ENCODE results near the gene ITPA. TPM values are rescaled to one million over a fixed set of nuclear protein-coding genes. Genes with fewer than 3 reads are reported as not detected.
A peak's percentile ranks its signal among the peaks of the same experiment; 100 is the strongest.

The ITPA gene
- total and polyA plus RNA-seq, 2 of the 13 experiments (the other 11 are each of a cell fraction or from before 2014, with no cell fraction given), result 60.1 to 103 TPM

- TF ChIP-seq, protein P1, sequence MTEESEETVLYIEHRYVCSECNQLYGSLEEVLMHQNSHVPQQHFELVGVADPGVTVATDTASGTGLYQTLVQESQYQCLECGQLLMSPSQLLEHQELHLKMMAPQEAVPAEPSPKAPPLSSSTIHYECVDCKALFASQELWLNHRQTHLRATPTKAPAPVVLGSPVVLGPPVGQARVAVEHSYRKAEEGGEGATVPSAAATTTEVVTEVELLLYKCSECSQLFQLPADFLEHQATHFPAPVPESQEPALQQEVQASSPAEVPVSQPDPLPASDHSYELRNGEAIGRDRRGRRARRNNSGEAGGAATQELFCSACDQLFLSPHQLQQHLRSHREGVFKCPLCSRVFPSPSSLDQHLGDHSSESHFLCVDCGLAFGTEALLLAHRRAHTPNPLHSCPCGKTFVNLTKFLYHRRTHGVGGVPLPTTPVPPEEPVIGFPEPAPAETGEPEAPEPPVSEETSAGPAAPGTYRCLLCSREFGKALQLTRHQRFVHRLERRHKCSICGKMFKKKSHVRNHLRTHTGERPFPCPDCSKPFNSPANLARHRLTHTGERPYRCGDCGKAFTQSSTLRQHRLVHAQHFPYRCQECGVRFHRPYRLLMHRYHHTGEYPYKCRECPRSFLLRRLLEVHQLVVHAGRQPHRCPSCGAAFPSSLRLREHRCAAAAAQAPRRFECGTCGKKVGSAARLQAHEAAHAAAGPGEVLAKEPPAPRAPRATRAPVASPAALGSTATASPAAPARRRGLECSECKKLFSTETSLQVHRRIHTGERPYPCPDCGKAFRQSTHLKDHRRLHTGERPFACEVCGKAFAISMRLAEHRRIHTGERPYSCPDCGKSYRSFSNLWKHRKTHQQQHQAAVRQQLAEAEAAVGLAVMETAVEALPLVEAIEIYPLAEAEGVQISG (CRISPR knock-in tag; IDR thresholded peaks at IDR 0.05), result 0 out of 2 replicates have a peak, but pooled peaks have one; percentile 10
- TF ChIP-seq ZNF263 (CRISPR knock-in tag; IDR thresholded peaks at IDR 0.05) (0 out of 2 replicates have a peak, but pooled peaks have one; percentile 24), ZNF180 (CRISPR knock-in tag; IDR thresholded peaks at IDR 0.05; ENCODE audit: borderline replicate concordance, low read depth) (no peak), UBTF (CRISPR knock-in tag; IDR thresholded peaks at IDR 0.05) (0 out of 2 replicates have a peak, but pooled peaks have one; percentile 14), HNF4G (IDR thresholded peaks at IDR 0.05; ENCODE audit: borderline replicate concordance, low read depth, low read length) (no peak), HNF4G (CRISPR knock-in tag; IDR thresholded peaks at IDR 0.05; ENCODE audit: borderline replicate concordance, low read depth) (no peak), AHDC1 (CRISPR knock-in tag; IDR thresholded peaks at IDR 0.05; ENCODE audit: borderline replicate concordance) (no peak), ZFP36 (IDR thresholded peaks at IDR 0.05; ENCODE audit: borderline replicate concordance, low read depth, low read length, partially characterized antibody) (no peak), SAP130 (CRISPR knock-in tag; IDR thresholded peaks at IDR 0.05; ENCODE audit: low read depth) (no peak), TBX2 (CRISPR knock-in tag; IDR thresholded peaks at IDR 0.05; ENCODE audit: borderline replicate concordance) (no peak), BRD4 (CRISPR knock-in tag; IDR thresholded peaks at IDR 0.05) (0 out of 2 replicates have a peak, but pooled peaks have one; percentile 27), ZNF441 (CRISPR knock-in tag; IDR thresholded peaks at IDR 0.05; ENCODE audit: borderline replicate concordance) (no peak), MEIS2 (CRISPR knock-in tag; IDR thresholded peaks at IDR 0.05) (no peak), SIX1 (CRISPR knock-in tag; IDR thresholded peaks at IDR 0.05; ENCODE audit: borderline replicate concordance) (no peak), FLYWCH1 (CRISPR knock-in tag; IDR thresholded peaks at IDR 0.05) (no peak)
- TF ChIP-seq, protein P2, sequence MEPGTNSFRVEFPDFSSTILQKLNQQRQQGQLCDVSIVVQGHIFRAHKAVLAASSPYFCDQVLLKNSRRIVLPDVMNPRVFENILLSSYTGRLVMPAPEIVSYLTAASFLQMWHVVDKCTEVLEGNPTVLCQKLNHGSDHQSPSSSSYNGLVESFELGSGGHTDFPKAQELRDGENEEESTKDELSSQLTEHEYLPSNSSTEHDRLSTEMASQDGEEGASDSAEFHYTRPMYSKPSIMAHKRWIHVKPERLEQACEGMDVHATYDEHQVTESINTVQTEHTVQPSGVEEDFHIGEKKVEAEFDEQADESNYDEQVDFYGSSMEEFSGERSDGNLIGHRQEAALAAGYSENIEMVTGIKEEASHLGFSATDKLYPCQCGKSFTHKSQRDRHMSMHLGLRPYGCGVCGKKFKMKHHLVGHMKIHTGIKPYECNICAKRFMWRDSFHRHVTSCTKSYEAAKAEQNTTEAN (CRISPR knock-in tag; conservative IDR thresholded peaks at IDR 0.05), result no peak
Observed at GRCh38 chr20:3240776-3241363, 31.6 kb downstream of the ITPA start (continued).

All from HepG2 (cell line).